ENCODE data around the gene OR2M3. TPM values are rescaled to one million over a fixed set of nuclear protein-coding genes. Genes with fewer than 3 reads are reported as not detected.
A peak's percentile ranks its signal among the peaks of the same experiment; 100 is the strongest.
"Not testable (repeated sequence)": the region's sequence is repeated elsewhere in the genome, so short reads cannot be mapped to it uniquely, and the experiment has no call there.

OR2M3 gene
- under 1 TPM; 0.01 to 0.05 (median 0.04) TPM for polyA plus RNA-seq (ENCODE audit: insufficient read length in 4 of 4)

- no peak for DNase-seq (ENCODE audit: low read depth in 4 of 4, low spot score in 3 of 4)
Observed at GRCh38 chr1:248196965-248197364, at the start of gene OR2M3. Gene OR2M3 (plus strand): TSS chr1:248197265. CDS start chr1:248203068, 5,803 bp downstream.

GRCh38 chr1:248152056-248152827 lies 44.8 kb upstream of the OR2M3 start:
- no peak for DNase-seq (ENCODE audit: low read depth in 4 of 4, low spot score in 3 of 4)

GRCh38 chr1:248155927-248156326 lies 41.1 kb upstream of the OR2M3 start:
- DNase-seq (ENCODE audit: low read depth in 4 of 4, low spot score in 3 of 4), result no peak

GRCh38 chr1:248158758-248159157 lies 38.3 kb upstream of the OR2M3 start:
- no peak for DNase-seq (ENCODE audit: low read depth in 4 of 4, low spot score in 3 of 4)

- no peak for DNase-seq (ENCODE audit: low read depth in 4 of 4, low spot score in 3 of 4)
Observed at GRCh38 chr1:248164031-248164430, 33.0 kb upstream of the OR2M3 start.

- DNase-seq (ENCODE audit: low read depth in 4 of 4, low spot score in 3 of 4), result no peak
Observed at GRCh38 chr1:248165186-248165585, 31.9 kb upstream of the OR2M3 start.

- no peak for DNase-seq (ENCODE audit: low read depth in 4 of 4, low spot score in 3 of 4)
Observed at GRCh38 chr1:248174521-248174920, 22.5 kb upstream of the OR2M3 start, which contains the start of gene OR2M2. Gene OR2M2 (plus strand): TSS chr1:248174821. CDS start chr1:248179986, 5,165 bp downstream.

GRCh38 chr1:248183996-248184395 lies 13.1 kb upstream of the OR2M3 start:
- DNase-seq (ENCODE audit: low read depth in 4 of 4, low spot score in 3 of 4), result no peak

- DNase-seq (ENCODE audit: low read depth in 4 of 4, low spot score in 3 of 4), result no peak
Observed at GRCh38 chr1:248187363-248187762, 9.7 kb upstream of the OR2M3 start.

GRCh38 chr1:248189026-248189425 lies 8.0 kb upstream of the OR2M3 start:
- peak in 1 of 4 donors; percentile 6 for DNase-seq (ENCODE audit: low read depth in 4 of 4, low spot score in 3 of 4)

GRCh38 chr1:248194117-248194516 lies 2.9 kb upstream of the OR2M3 start:
- no peak for DNase-seq (ENCODE audit: low read depth in 4 of 4, low spot score in 3 of 4)

- DNase-seq (ENCODE audit: low read depth in 4 of 4, low spot score in 3 of 4), result no peak
Observed at GRCh38 chr1:248215880-248216279, 18.8 kb downstream of the OR2M3 start.

- DNase-seq (ENCODE audit: low read depth in 4 of 4, low spot score in 3 of 4), result no peak
Observed at GRCh38 chr1:248225537-248225936, 28.5 kb downstream of the OR2M3 start.

GRCh38 chr1:248229360-248229908 lies 32.4 kb downstream of the OR2M3 start:
- DNase-seq (ENCODE audit: low read depth in 4 of 4, low spot score in 3 of 4), result no peak

GRCh38 chr1:248231117-248231516 lies 34.1 kb downstream of the OR2M3 start, which contains the start of gene OR2M4:
Gene OR2M4 (plus strand): TSS chr1:248231417. CDS start chr1:248238929, 7,512 bp downstream.
- DNase-seq (ENCODE audit: low read depth in 4 of 4, low spot score in 3 of 4), result no peak

GRCh38 chr1:248239478-248239877 lies 42.4 kb downstream of the OR2M3 start:
- no peak for DNase-seq (ENCODE audit: low read depth in 4 of 4, low spot score in 3 of 4)

GRCh38 chr1:248243204-248243603 lies 46.1 kb downstream of the OR2M3 start:
- peak in 1 of 4 donors; percentile 1 for DNase-seq (ENCODE audit: low read depth in 4 of 4, low spot score in 3 of 4)

- not testable (repeated sequence) for DNase-seq (ENCODE audit: low read depth in 4 of 4, low spot score in 3 of 4)
Observed at GRCh38 chr1:248259309-248259708, 62.2 kb downstream of the OR2M3 start.

Data from left renal pelvis (tissue), 4 donors.